IMR-90 (cell line): ENCODE results near the gene MIXL1. TPM values are rescaled to one million over a fixed set of nuclear protein-coding genes. Genes with fewer than 3 reads are reported as not detected.

ENCODE experiments used
- ATAC-seq: fragments of 200-7000 bp; cut with Tn5 transposase; 2 replicates; pipeline ENCODE4 v1.9.1; 2020; ENCODE audit warnings: low read depth, mild to moderate bottlenecking, moderate library complexity
- BruUV-seq: library from RNA; stranded (reverse); fragments of 400-500 nt; replicated peaks from 2 replicates; lab custom pipeline; 2021; lab: Mats Ljungman, UMichigan
- CTCF ChIA-PET: fragments of 300-600 bp; formaldehyde crosslinking; extraction: SDS; loops from one replicate; lab custom pipeline; 2021; ENCODE audit warnings: antibody characterized with exemption; lab: Yijun Ruan, JAX
- POLR2A ChIA-PET: fragments of 300-600 bp; sonication (Branson Sonifier 250); formaldehyde crosslinking; loops from one replicate; lab custom pipeline; 2022; ENCODE audit warnings: antibody characterized with exemption; ENCODE audit not compliant: unreplicated experiment; lab: Charles Lee
- DNase-seq: peaks from one replicate; pipeline ENCODE4 v3.0.0; 2013
- H2AFZ ChIP-seq: replicated peaks from 2 replicates; pipeline ENCODE3; 2013; ENCODE audit warnings: low read length, mild to moderate bottlenecking; ENCODE audit not compliant: poor library complexity
- H2AK5ac ChIP-seq: 2 replicates; pipeline ENCODE4 v1.6.1; 2013; ENCODE audit warnings: low read depth, low read length, inconsistent platforms
- H2AK9ac ChIP-seq: replicated peaks from 2 replicates; pipeline ENCODE3; 2013; ENCODE audit warnings: mild to moderate bottlenecking, low read depth, low read length, moderate library complexity; ENCODE audit not compliant: poor library complexity
- H2BK120ac ChIP-seq: 2 replicates; pipeline ENCODE4 v1.6.1; 2013; ENCODE audit warnings: low read depth, low read length, inconsistent platforms
- H2BK15ac ChIP-seq: 3 replicates; pipeline ENCODE4 v1.6.1; 2013; ENCODE audit warnings: low read depth, low read length, inconsistent platforms
- H2BK20ac ChIP-seq: 2 replicates; pipeline ENCODE4 v1.6.1; 2013; ENCODE audit warnings: low read depth, mild to moderate bottlenecking, inconsistent platforms, low read length, moderate library complexity
- H2BK5ac ChIP-seq: 2 replicates; pipeline ENCODE4 v1.6.1; 2013; ENCODE audit warnings: mild to moderate bottlenecking, low read depth, low read length, inconsistent platforms; ENCODE audit not compliant: poor library complexity, severe bottlenecking
- H3K14ac ChIP-seq: replicated peaks from 2 replicates; pipeline ENCODE4 v1.6.1; 2013; ENCODE audit warnings: low read depth, low read length, inconsistent platforms
- H3K18ac ChIP-seq: 2 replicates; pipeline ENCODE4 v1.6.1; 2013; ENCODE audit warnings: low read depth, low read length, control low read depth
- H3K23ac ChIP-seq: 2 replicates; pipeline ENCODE4 v1.6.1; 2013; ENCODE audit warnings: low read depth, low read length, inconsistent platforms
- H3K27ac ChIP-seq: 2 replicates; pipeline ENCODE4 v1.5.1; 2013; ENCODE audit warnings: mild to moderate bottlenecking, control low read depth, low read length; ENCODE audit not compliant: insufficient read depth
- H3K27me3 ChIP-seq: 2 replicates; pipeline ENCODE4 v1.6.1; 2013; ENCODE audit warnings: low read length; ENCODE audit not compliant: control insufficient read depth, insufficient read depth
- H3K36me3 ChIP-seq: 2 replicates; pipeline ENCODE4 v1.6.1; 2013; ENCODE audit warnings: low read length, mixed read lengths; ENCODE audit not compliant: control insufficient read depth, insufficient read depth
- H3K4ac ChIP-seq: 2 replicates; pipeline ENCODE4 v1.6.1; 2013; ENCODE audit warnings: low read depth, low read length, inconsistent platforms
- H3K4me1 ChIP-seq: 2 replicates; pipeline ENCODE4 v1.6.1; 2013; ENCODE audit warnings: low read length, mixed read lengths; ENCODE audit not compliant: control insufficient read depth, insufficient read depth
- H3K4me2 ChIP-seq: 2 replicates; pipeline ENCODE4 v1.6.1; 2013; ENCODE audit warnings: low read depth, mild to moderate bottlenecking, control low read depth, low read length, moderate library complexity
- H3K4me3 ChIP-seq: 2 replicates; pipeline ENCODE4 v1.5.1; 2013; ENCODE audit warnings: low read depth, mild to moderate bottlenecking, control low read depth, low read length, moderate library complexity; ENCODE audit not compliant: insufficient read depth
- H3K56ac ChIP-seq: 2 replicates; pipeline ENCODE4 v1.6.1; 2013; ENCODE audit warnings: low read length, inconsistent platforms; ENCODE audit not compliant: insufficient read depth; ENCODE audit errors: extremely low read depth
- H3K79me1 ChIP-seq, 2 experiments: 2 replicates each; pipeline ENCODE4 v1.6.1; 2013; ENCODE audit warnings: low read length in 2 of 2, inconsistent platforms in 1 of 2, low read depth in 1 of 2
- H3K9ac ChIP-seq: 2 replicates; pipeline ENCODE4 v1.6.1; 2013; ENCODE audit warnings: low read depth, low read length, control low read depth
- H3K9me1 ChIP-seq: 2 replicates; pipeline ENCODE4 v1.6.1; 2013; ENCODE audit warnings: low read length, inconsistent platforms; ENCODE audit not compliant: insufficient read depth
- H3K9me3 ChIP-seq: 2 replicates; pipeline ENCODE4 v1.6.1; 2013; ENCODE audit warnings: low read length; ENCODE audit not compliant: control insufficient read depth, insufficient read depth
- H4K20me1 ChIP-seq: 2 replicates; pipeline ENCODE4 v1.6.1; 2013; ENCODE audit warnings: low read length, inconsistent platforms; ENCODE audit not compliant: insufficient read depth
- H4K5ac ChIP-seq: 2 replicates; pipeline ENCODE4 v1.6.1; 2013; ENCODE audit warnings: mild to moderate bottlenecking, low read depth, low read length, control low read depth
- H4K8ac ChIP-seq, 2 experiments: 2 replicates each; pipeline ENCODE4 v1.6.1; 2013; ENCODE audit warnings: low read depth in 2 of 2, low read length in 2 of 2, control low read depth in 1 of 2, inconsistent platforms in 1 of 2
- H4K91ac ChIP-seq: 2 replicates; pipeline ENCODE4 v1.6.1; 2013; ENCODE audit warnings: low read depth, low read length, inconsistent platforms; ENCODE audit not compliant: insufficient read depth
- CEBPB ChIP-seq: IDR thresholded peaks from 2 replicates; pipeline ENCODE4 v1.6.1; 2012; ENCODE audit warnings: low read depth, low read length, improper control_type of control experiment
- CHD1 ChIP-seq: IDR thresholded peaks from 2 replicates; pipeline ENCODE4 v1.6.1; 2012; ENCODE audit warnings: low read depth, low read length, improper control_type of control experiment
- ELK1 ChIP-seq: fragments of 150-350 bp; IDR thresholded peaks from 2 replicates; pipeline ENCODE4 v1.6.1; 2016; ENCODE audit warnings: low read depth, mild to moderate bottlenecking, low read length, moderate library complexity, borderline replicate concordance
- MAZ ChIP-seq: IDR thresholded peaks from 2 replicates; pipeline ENCODE4 v1.6.1; 2012; ENCODE audit warnings: low read depth, mild to moderate bottlenecking, low read length, improper control_type of control experiment, moderate library complexity, borderline replicate concordance
- MXI1 ChIP-seq: IDR thresholded peaks from 2 replicates; pipeline ENCODE4 v1.6.1; 2012; ENCODE audit warnings: low read depth, mild to moderate bottlenecking, low read length, moderate library complexity, borderline replicate concordance
- RAD21 ChIP-seq: IDR thresholded peaks from 2 replicates; pipeline ENCODE4 v1.6.1; 2012; ENCODE audit warnings: low read length, improper control_type of control experiment
- RCOR1 ChIP-seq: IDR thresholded peaks from 2 replicates; pipeline ENCODE4 v1.6.1; 2012; ENCODE audit warnings: mild to moderate bottlenecking, low read length, improper control_type of control experiment; ENCODE audit not compliant: insufficient replicate concordance
- WGBS, 2 experiments: methylation state at CpG; one replicate each; pipeline versions ENCODE4 v1.1.5 to v1.1.7; 2013; ENCODE audit warnings: missing lambda C conversion rate in 2 of 2; ENCODE audit not compliant: insufficient read length in 1 of 2; ENCODE audit errors: extremely low coverage in 2 of 2; 5-methylcytosine and 5-hydroxymethylcytosine counted together
- dilution Hi-C: fragments of 300-500 bp; cut with HindIII; formaldehyde crosslinking; loops from one replicate; pipeline ENCODE4 v1.14.3; 2018; ENCODE audit warnings: low sequenced_read_pairs; ENCODE audit not compliant: unreplicated experiment
- in situ Hi-C: fragments of 300-500 bp; cut with MboI; formaldehyde crosslinking; loops from 3 replicates; pipeline ENCODE4 v1.14.3; 2019; ENCODE audit warnings: low sequenced_read_pairs, inconsistent platforms, mixed read lengths
- intact Hi-C: fragments of 100-400 bp; cut with micrococcal nuclease; formaldehyde crosslinking; loops from 2 replicates; pipeline ENCODE4 v1.10.0; 2022
- polyA plus RNA-seq, 3 experiments: library from polyadenylated mRNA; depleted of rRNA; stranded (reverse); fragments of >200 nt; gene quantifications; 2 replicates each; pipeline ENCODE4 v1.2.3, GENCODE V29; 2012; ENCODE audit warnings: low replicate concordance in 1 of 3
- total RNA-seq: library from RNA; depleted of rRNA; stranded (reverse); fragments of >200 nt; gene quantifications from 2 replicates; pipeline ENCODE4 v1.2.3, GENCODE V29; 2012
- TF ChIP-seq, protein P1 (sequence below): conservative IDR thresholded peaks from 2 replicates; pipeline ENCODE4 v1.5.1; 2012; ENCODE audit warnings: mild to moderate bottlenecking, low read depth, low read length, improper control_type of control experiment

MIXL1 gene
- total and polyA plus RNA-seq, 2 of the 4 experiments (the other 2 are of a cell fraction) = not detected

DNA sequence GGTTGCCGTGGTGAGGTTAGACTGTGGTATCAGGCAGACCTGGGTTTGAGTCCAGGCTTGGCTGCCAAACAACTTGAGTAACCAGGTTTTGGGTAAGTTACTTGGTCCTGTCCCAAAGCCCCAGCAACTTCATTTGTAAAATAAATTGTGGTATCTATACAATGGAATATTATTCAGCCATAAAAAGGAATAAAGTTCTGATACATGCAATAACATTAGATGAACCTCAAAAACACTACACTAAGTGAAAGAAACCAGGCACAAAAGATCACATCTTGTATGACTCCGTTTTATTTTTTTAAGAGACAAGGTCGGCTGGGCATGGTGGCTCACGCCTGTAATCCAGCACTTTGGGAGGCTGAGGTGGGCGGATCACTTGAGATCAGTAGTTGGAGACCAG, 16.4 kb upstream of the MIXL1 start:
- no peak overlapping the region for H2BK5ac ChIP-seq
- ChIA-PET POLR2A (no interaction called here), CTCF (no interaction called here)
- no peak overlapping the region for H2BK20ac ChIP-seq
- no peak overlapping the region for H3K4me2 ChIP-seq
- H3K23ac ChIP-seq = no peak overlapping the region
- intact Hi-C loops (loop anchor here (10.0 kb wide), 1 partner anchor 128 kb away; no protein-coding TSS in a partner anchor), dilution Hi-C loops (no loop called here), in situ Hi-C loops (no loop called here)
- no peak overlapping the region for H2AFZ ChIP-seq
- H4K91ac ChIP-seq = no peak overlapping the region
- H4K8ac ChIP-seq = no peak overlapping the region
- H3K4me3 ChIP-seq = no peak overlapping the region
- H3K79me1 ChIP-seq = no peaks in the 10 kb centered on the region
- H3K4ac ChIP-seq = no peak overlapping the region
- H3K27ac ChIP-seq = no peak overlapping the region
- no peak overlapping the region for H3K9ac ChIP-seq
- no peak for TF ChIP-seq MAZ
- no peak for TF ChIP-seq MXI1
- no peak for TF ChIP-seq CHD1
- no peak for TF ChIP-seq RCOR1
- TF ChIP-seq ELK1 = no peak
- TF ChIP-seq RAD21 = no peak
- TF ChIP-seq CEBPB = no peak
- TF ChIP-seq, protein P1, sequence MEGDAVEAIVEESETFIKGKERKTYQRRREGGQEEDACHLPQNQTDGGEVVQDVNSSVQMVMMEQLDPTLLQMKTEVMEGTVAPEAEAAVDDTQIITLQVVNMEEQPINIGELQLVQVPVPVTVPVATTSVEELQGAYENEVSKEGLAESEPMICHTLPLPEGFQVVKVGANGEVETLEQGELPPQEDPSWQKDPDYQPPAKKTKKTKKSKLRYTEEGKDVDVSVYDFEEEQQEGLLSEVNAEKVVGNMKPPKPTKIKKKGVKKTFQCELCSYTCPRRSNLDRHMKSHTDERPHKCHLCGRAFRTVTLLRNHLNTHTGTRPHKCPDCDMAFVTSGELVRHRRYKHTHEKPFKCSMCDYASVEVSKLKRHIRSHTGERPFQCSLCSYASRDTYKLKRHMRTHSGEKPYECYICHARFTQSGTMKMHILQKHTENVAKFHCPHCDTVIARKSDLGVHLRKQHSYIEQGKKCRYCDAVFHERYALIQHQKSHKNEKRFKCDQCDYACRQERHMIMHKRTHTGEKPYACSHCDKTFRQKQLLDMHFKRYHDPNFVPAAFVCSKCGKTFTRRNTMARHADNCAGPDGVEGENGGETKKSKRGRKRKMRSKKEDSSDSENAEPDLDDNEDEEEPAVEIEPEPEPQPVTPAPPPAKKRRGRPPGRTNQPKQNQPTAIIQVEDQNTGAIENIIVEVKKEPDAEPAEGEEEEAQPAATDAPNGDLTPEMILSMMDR = no peak
- no peaks in the 10 kb centered on the region for H3K9me3 ChIP-seq
- no peak overlapping the region for H3K18ac ChIP-seq
- no peak overlapping the region for H3K14ac ChIP-seq
- no peak overlapping the region for H2AK5ac ChIP-seq
- no peak overlapping the region for H3K56ac ChIP-seq
- peaks cover 27% of the 10 kb centered on the region for H3K27me3 ChIP-seq
- H2BK120ac ChIP-seq = no peak overlapping the region
- BruUV-seq = no TSS peak
- DNase-seq (no peak), ATAC-seq (no peak)
- WGBS, 2 experiments = no CpG with 5 or more reads among the region's 5 CpGs
- H4K20me1 ChIP-seq = no peaks in the 10 kb centered on the region
- no peaks in the 10 kb centered on the region for H3K9me1 ChIP-seq
- H3K4me1 ChIP-seq = no peaks in the 10 kb centered on the region
- H3K36me3 ChIP-seq = no peaks in the 10 kb centered on the region
- H2AK9ac ChIP-seq = no peak overlapping the region
- no peak overlapping the region for H4K5ac ChIP-seq
- H2BK15ac ChIP-seq = no peak overlapping the region
